Vagina (tissue), 2 donors: ENCODE results near the gene STIMATE.

Experiments used
- CTCF ChIP-seq, 3 experiments: fragments of 450-650 bp in 2 of 3; fragments of 200-600 bp in 1 of 3; sonication (generic) in 1 of 3; IDR thresholded peaks; one replicate each; pipeline ENCODE4 v1.5.1; 2017 to 2019; ENCODE audit warnings: antibody characterized with exemption in 3 of 3, mild to moderate bottlenecking in 2 of 3, moderate library complexity in 2 of 3
- POLR2A ChIP-seq, 2 donors: fragments of 450-650 bp; IDR thresholded peaks; one replicate each; pipeline ENCODE4 v1.6.1; 2017; ENCODE audit warnings: antibody characterized with exemption in 2 of 2, mild to moderate bottlenecking in 2 of 2, moderate library complexity in 2 of 2
- POLR2AphosphoS5 ChIP-seq, 2 donors: sonication (generic); formaldehyde crosslinking; IDR thresholded peaks; one replicate each; pipeline ENCODE4 v1.9.0; 2017; ENCODE audit warnings: antibody characterized with exemption in 2 of 2, mild to moderate bottlenecking in 2 of 2, low read depth in 1 of 2; ENCODE audit not compliant: insufficient read depth in 1 of 2

- TF ChIP-seq CTCF (IDR thresholded peaks at IDR 0.05), result no peak
- no peak for TF ChIP-seq POLR2AphosphoS5 (IDR thresholded peaks at IDR 0.05; ENCODE audit: insufficient read depth in 1 of 2, low read depth in 1 of 2)
- no peak for TF ChIP-seq POLR2A (IDR thresholded peaks at IDR 0.05)
Measured at GRCh38 chr3:52896613-52897012, 735 bp downstream of the STIMATE start.
